ENCODE data around the gene RASAL2. TPM values are rescaled to one million over a fixed set of nuclear protein-coding genes. Genes with fewer than 3 reads are reported as not detected.

RASAL2 gene
- total RNA-seq, 1 experiment from 2014 or later = 31.6 TPM

DNA sequence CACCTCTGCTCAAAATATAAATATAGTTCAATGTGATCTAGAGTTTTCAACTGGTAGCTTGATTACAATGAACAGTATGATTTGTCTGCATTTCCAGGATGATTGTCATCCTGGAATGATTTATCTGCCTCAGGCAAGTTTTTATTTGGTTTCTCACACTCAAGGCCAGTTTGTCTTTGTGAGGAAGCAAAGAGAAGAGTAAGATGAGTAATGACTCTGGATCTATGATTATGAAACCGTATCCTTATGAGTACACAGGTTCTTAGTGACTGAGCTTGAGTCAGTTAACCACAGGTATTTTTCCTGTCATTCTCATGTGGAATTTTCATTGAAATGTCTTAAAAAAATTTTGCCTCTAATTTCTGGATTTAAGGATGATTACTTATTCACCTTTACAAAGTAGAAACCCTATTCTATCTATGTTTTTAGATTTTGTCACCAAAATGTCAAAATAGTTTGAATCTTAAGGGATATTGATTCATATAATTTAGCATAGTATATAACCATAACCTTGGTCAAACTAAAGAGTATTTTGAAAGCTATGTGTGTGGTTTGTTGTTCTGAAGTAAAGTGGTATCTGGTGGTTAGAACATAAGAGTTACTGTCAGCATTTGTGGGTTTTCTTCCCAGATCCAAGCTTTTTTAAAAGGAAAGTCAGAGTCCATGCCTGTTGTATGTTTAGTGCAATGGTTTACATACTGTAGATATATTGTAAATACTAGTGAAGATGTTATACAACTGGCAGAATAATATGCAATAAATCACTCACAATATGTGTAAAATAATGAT lies 145.0 kb downstream of the RASAL2 start:
- in situ Hi-C loops (cut with HindIII; ENCODE audit: low pct_unique_long_range_greater_than_20kb, low sequenced_read_pairs) = no loop called here
- CTCF ChIA-PET = no interaction called here
- ATAC-seq (peak; percentile 99), DNase-seq (ENCODE audit: low read depth, low spot score) (peak; percentile 96)
- BruUV-seq (replicated peaks) = no TSS peak
- Histone ChIP-seq H3K4me3 (ENCODE audit: low read depth in 2 of 2, low read length in 2 of 2) (no peak overlapping the region), H3K36me3 (ENCODE audit: control insufficient read depth, insufficient read depth, low read length) (no peaks in the 10 kb centered on the region), H3K4me1 (ENCODE audit: control insufficient read depth, insufficient read depth, low read length) (peaks cover 51% of the 10 kb centered on the region), H3K27me3 (ENCODE audit: control insufficient read depth, insufficient read depth, low read length) (no peaks in the 10 kb centered on the region), H3K27ac (ENCODE audit: low read length) (peak overlapping the region; percentile 97), H3K9me3 (ENCODE audit: control insufficient read depth, insufficient read depth, low read depth, low read length) (peaks cover 3% of the 10 kb centered on the region; the same call in 1 of the 2 replicates)
- TF ChIP-seq, protein P1, sequence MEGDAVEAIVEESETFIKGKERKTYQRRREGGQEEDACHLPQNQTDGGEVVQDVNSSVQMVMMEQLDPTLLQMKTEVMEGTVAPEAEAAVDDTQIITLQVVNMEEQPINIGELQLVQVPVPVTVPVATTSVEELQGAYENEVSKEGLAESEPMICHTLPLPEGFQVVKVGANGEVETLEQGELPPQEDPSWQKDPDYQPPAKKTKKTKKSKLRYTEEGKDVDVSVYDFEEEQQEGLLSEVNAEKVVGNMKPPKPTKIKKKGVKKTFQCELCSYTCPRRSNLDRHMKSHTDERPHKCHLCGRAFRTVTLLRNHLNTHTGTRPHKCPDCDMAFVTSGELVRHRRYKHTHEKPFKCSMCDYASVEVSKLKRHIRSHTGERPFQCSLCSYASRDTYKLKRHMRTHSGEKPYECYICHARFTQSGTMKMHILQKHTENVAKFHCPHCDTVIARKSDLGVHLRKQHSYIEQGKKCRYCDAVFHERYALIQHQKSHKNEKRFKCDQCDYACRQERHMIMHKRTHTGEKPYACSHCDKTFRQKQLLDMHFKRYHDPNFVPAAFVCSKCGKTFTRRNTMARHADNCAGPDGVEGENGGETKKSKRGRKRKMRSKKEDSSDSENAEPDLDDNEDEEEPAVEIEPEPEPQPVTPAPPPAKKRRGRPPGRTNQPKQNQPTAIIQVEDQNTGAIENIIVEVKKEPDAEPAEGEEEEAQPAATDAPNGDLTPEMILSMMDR (IDR thresholded peaks at IDR 0.05) = no peak
- TF ChIP-seq, protein P2, sequence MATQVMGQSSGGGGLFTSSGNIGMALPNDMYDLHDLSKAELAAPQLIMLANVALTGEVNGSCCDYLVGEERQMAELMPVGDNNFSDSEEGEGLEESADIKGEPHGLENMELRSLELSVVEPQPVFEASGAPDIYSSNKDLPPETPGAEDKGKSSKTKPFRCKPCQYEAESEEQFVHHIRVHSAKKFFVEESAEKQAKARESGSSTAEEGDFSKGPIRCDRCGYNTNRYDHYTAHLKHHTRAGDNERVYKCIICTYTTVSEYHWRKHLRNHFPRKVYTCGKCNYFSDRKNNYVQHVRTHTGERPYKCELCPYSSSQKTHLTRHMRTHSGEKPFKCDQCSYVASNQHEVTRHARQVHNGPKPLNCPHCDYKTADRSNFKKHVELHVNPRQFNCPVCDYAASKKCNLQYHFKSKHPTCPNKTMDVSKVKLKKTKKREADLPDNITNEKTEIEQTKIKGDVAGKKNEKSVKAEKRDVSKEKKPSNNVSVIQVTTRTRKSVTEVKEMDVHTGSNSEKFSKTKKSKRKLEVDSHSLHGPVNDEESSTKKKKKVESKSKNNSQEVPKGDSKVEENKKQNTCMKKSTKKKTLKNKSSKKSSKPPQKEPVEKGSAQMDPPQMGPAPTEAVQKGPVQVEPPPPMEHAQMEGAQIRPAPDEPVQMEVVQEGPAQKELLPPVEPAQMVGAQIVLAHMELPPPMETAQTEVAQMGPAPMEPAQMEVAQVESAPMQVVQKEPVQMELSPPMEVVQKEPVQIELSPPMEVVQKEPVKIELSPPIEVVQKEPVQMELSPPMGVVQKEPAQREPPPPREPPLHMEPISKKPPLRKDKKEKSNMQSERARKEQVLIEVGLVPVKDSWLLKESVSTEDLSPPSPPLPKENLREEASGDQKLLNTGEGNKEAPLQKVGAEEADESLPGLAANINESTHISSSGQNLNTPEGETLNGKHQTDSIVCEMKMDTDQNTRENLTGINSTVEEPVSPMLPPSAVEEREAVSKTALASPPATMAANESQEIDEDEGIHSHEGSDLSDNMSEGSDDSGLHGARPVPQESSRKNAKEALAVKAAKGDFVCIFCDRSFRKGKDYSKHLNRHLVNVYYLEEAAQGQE (IDR thresholded peaks at IDR 0.05; ENCODE audit: insufficient read depth in 1 of 2, low read depth in 2 of 2, low read length in 1 of 2) = peak in 1 of 2 experiments; percentile 40; a peak in 1 of 4 replicates
- TF ChIP-seq POLR2AphosphoS5 (IDR thresholded peaks at IDR 0.05; ENCODE audit: low read depth, low read length) (peak; percentile 73), TCF7L2 (IDR thresholded peaks at IDR 0.05; ENCODE audit: low read depth, low read length) (peak; percentile 85), SIN3A (IDR thresholded peaks at IDR 0.05; ENCODE audit: borderline replicate concordance, insufficient read depth, low read depth, low read length) (no peak)
- intact Hi-C loops (cut with micrococcal nuclease; ENCODE audit: unreplicated experiment) = no loop called here
- POLR2A ChIA-PET = no interaction called here

DNA sequence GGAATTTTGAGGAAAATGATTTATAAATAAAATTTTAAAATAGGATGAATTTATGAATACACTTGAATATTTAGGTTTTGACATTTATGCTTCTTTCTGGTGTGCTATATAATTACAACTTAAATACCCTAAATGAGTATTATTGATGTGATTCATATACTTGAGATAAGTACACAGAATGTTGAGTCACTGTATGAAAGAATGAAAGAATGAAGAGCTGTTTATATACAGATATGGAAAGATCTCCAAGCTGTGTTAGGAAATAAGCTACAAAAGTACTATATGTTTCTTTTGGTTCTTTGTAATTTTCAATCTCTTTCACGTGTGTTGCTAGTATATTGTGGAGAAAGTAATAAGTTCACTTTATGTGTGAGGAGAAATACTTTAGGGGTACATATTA lies 147.2 kb downstream of the RASAL2 start:
- TF ChIP-seq, protein P2 (IDR thresholded peaks at IDR 0.05; ENCODE audit: insufficient read depth in 1 of 2, low read depth in 2 of 2, low read length in 1 of 2) = no peak
- TF ChIP-seq, protein P1 (IDR thresholded peaks at IDR 0.05) = no peak
- TF ChIP-seq POLR2AphosphoS5 (IDR thresholded peaks at IDR 0.05; ENCODE audit: low read depth, low read length) (no peak), TCF7L2 (IDR thresholded peaks at IDR 0.05; ENCODE audit: low read depth, low read length) (no peak), SIN3A (IDR thresholded peaks at IDR 0.05; ENCODE audit: borderline replicate concordance, insufficient read depth, low read depth, low read length) (no peak)
- peaks cover 45% of the 10 kb centered on the region for H3K4me1 ChIP-seq (ENCODE audit: control insufficient read depth, insufficient read depth, low read length)
- H3K4me3 ChIP-seq (ENCODE audit: low read depth in 2 of 2, low read length in 2 of 2) = no peak overlapping the region
- DNase-seq (ENCODE audit: low read depth, low spot score) (no peak), ATAC-seq (no peak)
- intact Hi-C loops (cut with micrococcal nuclease; ENCODE audit: unreplicated experiment) (no loop called here), in situ Hi-C loops (cut with HindIII; ENCODE audit: low pct_unique_long_range_greater_than_20kb, low sequenced_read_pairs) (no loop called here)
- peaks cover 3% of the 10 kb centered on the region; the same call in 1 of the 2 replicates for H3K9me3 ChIP-seq (ENCODE audit: control insufficient read depth, insufficient read depth, low read depth, low read length)
- no TSS peak for BruUV-seq (replicated peaks)
- peak overlapping the region; percentile 69; the same call in 1 of the 2 replicates for H3K27ac ChIP-seq (ENCODE audit: low read length)
- ChIA-PET POLR2A (interaction anchor here (0.5 kb wide), 2 partner anchors 48 to 203 kb away, joined by 4 to 8 read pairs; no protein-coding TSS in a partner anchor), CTCF (no interaction called here)
- H3K27me3 ChIP-seq (ENCODE audit: control insufficient read depth, insufficient read depth, low read length) = no peaks in the 10 kb centered on the region
- H3K36me3 ChIP-seq (ENCODE audit: control insufficient read depth, insufficient read depth, low read length) = no peaks in the 10 kb centered on the region
